Activated CD4-positive, alpha-beta T cell treated with anti-CD3 and anti-CD28 coated beads, Interleukin-2, amount 50 U/mL, for 24 hours (primary cell): ENCODE measurements around the gene PLA2R1.
"Not testable (repeated sequence)": the region's sequence is repeated elsewhere in the genome, so short reads cannot be mapped to it uniquely, and the experiment has no call there.

Source experiments
- DNase-seq, 2 donors: peaks; one replicate each; pipeline ENCODE4 v3.0.0-alpha.2; 2020; ENCODE audit warnings: low read depth in 1 of 2, low spot score in 1 of 2

The PLA2R1 gene

GRCh38 chr2:159982842-159983785 is 79.3 kb downstream of the PLA2R1 start:
- DNase-seq = no peak

- DNase-seq = no peak
These were observed 80.1 kb downstream of the PLA2R1 start for GRCh38 chr2:159982270-159982669.

- no peak for DNase-seq
These were observed 85.8 kb downstream of the PLA2R1 start for GRCh38 chr2:159976527-159977160.

- DNase-seq = no peak
These were observed 89.1 kb downstream of the PLA2R1 start for GRCh38 chr2:159973325-159973724.

- DNase-seq = no peak
These were observed 90.9 kb downstream of the PLA2R1 start for GRCh38 chr2:159971365-159972152.

- DNase-seq = not testable (repeated sequence)
These were observed 91.9 kb downstream of the PLA2R1 start for GRCh38 chr2:159970548-159970947.

GRCh38 chr2:159968279-159968900 is 94.0 kb downstream of the PLA2R1 start:
- no peak for DNase-seq

GRCh38 chr2:159963700-159964099 is 98.7 kb downstream of the PLA2R1 start:
- DNase-seq = no peak

- DNase-seq = not testable (repeated sequence)
These were observed 99.9 kb downstream of the PLA2R1 start for GRCh38 chr2:159962513-159962912.

GRCh38 chr2:159961451-159961850 is 101.0 kb downstream of the PLA2R1 start:
- no peak for DNase-seq

- no peak for DNase-seq
These were observed 101.4 kb downstream of the PLA2R1 start for GRCh38 chr2:159961037-159961436.

- DNase-seq = peak in 1 of 2 donors; percentile 17
These were observed 102.0 kb downstream of the PLA2R1 start for GRCh38 chr2:159960414-159960813.

- no peak for DNase-seq
These were observed 103.3 kb downstream of the PLA2R1 start for GRCh38 chr2:159959136-159959535.

GRCh38 chr2:159953136-159953823 is 109.1 kb downstream of the PLA2R1 start:
- DNase-seq = no peak

GRCh38 chr2:159946326-159946999 is 116.0 kb downstream of the PLA2R1 start:
- no peak for DNase-seq

GRCh38 chr2:159944874-159945273 is 117.5 kb downstream of the PLA2R1 start:
- DNase-seq = no peak

- no peak for DNase-seq
These were observed 120.3 kb downstream of the PLA2R1 start for GRCh38 chr2:159942146-159942545.

GRCh38 chr2:159941729-159942128 is 120.7 kb downstream of the PLA2R1 start:
- no peak for DNase-seq

GRCh38 chr2:159939946-159940345 is 122.5 kb downstream of the PLA2R1 start:
- DNase-seq = no peak

- no peak for DNase-seq
These were observed 124.0 kb downstream of the PLA2R1 start for GRCh38 chr2:159938395-159938794.
